Liver (tissue), 9 donors: ENCODE results near the gene PTPRD. TPM values are rescaled to one million over a fixed set of nuclear protein-coding genes. Genes with fewer than 3 reads are reported as not detected.
A peak's percentile ranks its signal among the peaks of the same experiment; 100 is the strongest.

Experiments
- DNase-seq: peaks from one replicate; pipeline ENCODE4 v3.0.0-alpha.2; 2017; ENCODE audit warnings: low spot score
- H3K27ac ChIP-seq, 2 donors: one replicate each; pipeline ENCODE4 v1.7.0; 2013; ENCODE audit warnings: inconsistent platforms in 2 of 2, low read length in 2 of 2, control low read depth in 1 of 2, low read depth in 1 of 2, mild to moderate bottlenecking in 1 of 2
- H3K27me3 ChIP-seq, 4 donors: one replicate each; pipeline versions ENCODE4 v1.6.1 to v1.7.0; 2013; ENCODE audit warnings: low read length in 3 of 4, inconsistent platforms in 1 of 4, mild to moderate bottlenecking in 1 of 4, moderate library complexity in 1 of 4; ENCODE audit not compliant: control insufficient read depth in 4 of 4, insufficient read depth in 4 of 4
- H3K36me3 ChIP-seq, 4 donors: one replicate each; pipeline versions ENCODE4 v1.6.1 to v1.7.0; 2013; ENCODE audit warnings: low read length in 3 of 4, mild to moderate bottlenecking in 3 of 4, low read depth in 1 of 4, moderate library complexity in 1 of 4; ENCODE audit not compliant: control insufficient read depth in 4 of 4, insufficient read depth in 3 of 4
- H3K4me1 ChIP-seq, 4 donors: one replicate each; pipeline versions ENCODE4 v1.6.1 to v1.7.0; 2013; ENCODE audit warnings: low read length in 3 of 4, mild to moderate bottlenecking in 3 of 4, moderate library complexity in 1 of 4; ENCODE audit not compliant: control insufficient read depth in 4 of 4, insufficient read depth in 4 of 4
- H3K4me3 ChIP-seq, 3 donors: one replicate each; pipeline versions ENCODE4 v1.6.1 to v1.7.0; 2013; ENCODE audit warnings: low read length in 3 of 3, control low read depth in 1 of 3, low read depth in 1 of 3, mild to moderate bottlenecking in 1 of 3
- H3K9ac ChIP-seq, 2 donors: one replicate each; pipeline ENCODE4 v1.7.0; 2013; ENCODE audit warnings: low read length in 2 of 2, mild to moderate bottlenecking in 2 of 2, moderate library complexity in 2 of 2, control low read depth in 1 of 2, low read depth in 1 of 2
- H3K9me3 ChIP-seq, 4 donors: one replicate each; pipeline versions ENCODE4 v1.6.1 to v1.7.0; 2013; ENCODE audit warnings: low read length in 3 of 4; ENCODE audit not compliant: control insufficient read depth in 4 of 4
- CTCF ChIP-seq: fragments of 150-350 bp; IDR thresholded peaks from 2 replicates; pipeline ENCODE4 v1.5.1; 2017; ENCODE audit warnings: improper control_type of control experiment, low read depth, low read length; ENCODE audit not compliant: missing input control
- EGR1 ChIP-seq, 2 donors: IDR thresholded peaks; 2 replicates each; pipeline ENCODE4 v1.6.1; 2016 to 2018; ENCODE audit warnings: antibody characterized with exemption in 2 of 2, low read depth in 2 of 2
- FOXA2 ChIP-seq: IDR thresholded peaks from 2 replicates; pipeline ENCODE4 v1.6.1; 2016; ENCODE audit warnings: antibody characterized with exemption
- NR2F2 ChIP-seq: IDR thresholded peaks from 2 replicates; pipeline ENCODE4 v1.6.1; 2016; ENCODE audit warnings: antibody characterized with exemption
- SP1 ChIP-seq: IDR thresholded peaks from 2 replicates; pipeline ENCODE4 v1.6.1; 2018; ENCODE audit warnings: antibody characterized with exemption, mild to moderate bottlenecking
- YY1 ChIP-seq: IDR thresholded peaks from 2 replicates; pipeline ENCODE4 v1.6.1; 2016; ENCODE audit warnings: antibody characterized with exemption, mild to moderate bottlenecking
- ZBTB33 ChIP-seq: IDR thresholded peaks from 2 replicates; pipeline ENCODE4 v1.6.1; 2016; ENCODE audit warnings: antibody characterized with exemption
- WGBS: extraction: QIAGEN DNeasy Blood & Tissue Kit; methylation state at CpG from one replicate; pipeline ENCODE4 v1.1.7; 2013; 5-methylcytosine and 5-hydroxymethylcytosine counted together
- polyA plus RNA-seq, 2 donors: library from polyadenylated mRNA; stranded (reverse) in 1 of 2; unstranded in 1 of 2; fragments of 200-250 nt in 1 of 2; fragments of >200 nt in 1 of 2; fragmentation: Nextera tagmentation in 1 of 2; extraction: Ambion mirVana in 1 of 2; gene quantifications; one replicate each; pipeline versions ENCODE4 v1.2.1 to v1.2.3, GENCODE V29; 2013 to 2015
- total RNA-seq, 2 donors: library from RNA; depleted of rRNA; stranded (reverse); fragments of >200 nt; gene quantifications; one replicate each; pipeline ENCODE4 v1.2.3, GENCODE V29; 2014
- TF ChIP-seq, protein P1 (sequence below): IDR thresholded peaks from 2 replicates; pipeline ENCODE4 v1.6.1; 2016; ENCODE audit warnings: antibody characterized with exemption, mild to moderate bottlenecking
- donor health status: healthy.
- donor health status: healthy.
- donor health status: healthy.
- donor health status: healthy.
- donor health status: healthy.

Gene PTPRD
- total and polyA plus RNA-seq, 4 donors = 0.78 to 34.2 (median 4.7) TPM

- Histone ChIP-seq H3K9ac (no peak overlapping the region), H3K9me3 (no peaks in the 10 kb centered on the region), H3K4me3 (no peak overlapping the region), H3K27ac (no peak overlapping the region), H3K36me3 (no peaks in the 10 kb centered on the region), H3K27me3 (no peaks in the 10 kb centered on the region), H3K4me1 (peaks cover 0 to 3% (median 0%) of the 10 kb centered on the region in 4 donors)
- TF ChIP-seq NR2F2 (no peak), ZBTB33 (no peak), EGR1 (IDR thresholded peaks at IDR 0.05; ENCODE audit: low read depth in 2 of 2) (no peak)
- 84% methylated on average over 1 of the region's 1 CpG for WGBS
- DNase-seq = no peak
Measured at GRCh38 chr9:8832386-8832785, 1780.4 kb downstream of the PTPRD start.

GRCh38 chr9:8831568-8831967 lies 1781.2 kb downstream of the PTPRD start:
- H3K36me3 ChIP-seq = no peaks in the 10 kb centered on the region
- H3K9ac ChIP-seq = peak overlapping the region in 1 of 2 donors; percentile 33
- H3K27ac ChIP-seq = no peak overlapping the region
- no peak for DNase-seq
- peaks cover 0 to 3% (median 0%) of the 10 kb centered on the region in 4 donors for H3K4me1 ChIP-seq
- H3K9me3 ChIP-seq = no peaks in the 10 kb centered on the region
- TF ChIP-seq FOXA2 = peak; percentile 23
- no peak for TF ChIP-seq CTCF
- 28% methylated on average over 2 of the region's 2 CpGs for WGBS
- no peak overlapping the region for H3K4me3 ChIP-seq
- H3K27me3 ChIP-seq = no peaks in the 10 kb centered on the region

GRCh38 chr9:8826281-8826680 lies 1786.5 kb downstream of the PTPRD start:
- no peak for DNase-seq
- Histone ChIP-seq H3K4me1 (peaks cover 0 to 20% (median 6%) of the 10 kb centered on the region in 4 donors), H3K27me3 (no peaks in the 10 kb centered on the region), H3K9me3 (no peaks in the 10 kb centered on the region), H3K27ac (no peak overlapping the region), H3K36me3 (no peaks in the 10 kb centered on the region), H3K4me3 (no peak overlapping the region), H3K9ac (no peak overlapping the region)
- TF ChIP-seq YY1 = no peak
- TF ChIP-seq, protein P1, sequence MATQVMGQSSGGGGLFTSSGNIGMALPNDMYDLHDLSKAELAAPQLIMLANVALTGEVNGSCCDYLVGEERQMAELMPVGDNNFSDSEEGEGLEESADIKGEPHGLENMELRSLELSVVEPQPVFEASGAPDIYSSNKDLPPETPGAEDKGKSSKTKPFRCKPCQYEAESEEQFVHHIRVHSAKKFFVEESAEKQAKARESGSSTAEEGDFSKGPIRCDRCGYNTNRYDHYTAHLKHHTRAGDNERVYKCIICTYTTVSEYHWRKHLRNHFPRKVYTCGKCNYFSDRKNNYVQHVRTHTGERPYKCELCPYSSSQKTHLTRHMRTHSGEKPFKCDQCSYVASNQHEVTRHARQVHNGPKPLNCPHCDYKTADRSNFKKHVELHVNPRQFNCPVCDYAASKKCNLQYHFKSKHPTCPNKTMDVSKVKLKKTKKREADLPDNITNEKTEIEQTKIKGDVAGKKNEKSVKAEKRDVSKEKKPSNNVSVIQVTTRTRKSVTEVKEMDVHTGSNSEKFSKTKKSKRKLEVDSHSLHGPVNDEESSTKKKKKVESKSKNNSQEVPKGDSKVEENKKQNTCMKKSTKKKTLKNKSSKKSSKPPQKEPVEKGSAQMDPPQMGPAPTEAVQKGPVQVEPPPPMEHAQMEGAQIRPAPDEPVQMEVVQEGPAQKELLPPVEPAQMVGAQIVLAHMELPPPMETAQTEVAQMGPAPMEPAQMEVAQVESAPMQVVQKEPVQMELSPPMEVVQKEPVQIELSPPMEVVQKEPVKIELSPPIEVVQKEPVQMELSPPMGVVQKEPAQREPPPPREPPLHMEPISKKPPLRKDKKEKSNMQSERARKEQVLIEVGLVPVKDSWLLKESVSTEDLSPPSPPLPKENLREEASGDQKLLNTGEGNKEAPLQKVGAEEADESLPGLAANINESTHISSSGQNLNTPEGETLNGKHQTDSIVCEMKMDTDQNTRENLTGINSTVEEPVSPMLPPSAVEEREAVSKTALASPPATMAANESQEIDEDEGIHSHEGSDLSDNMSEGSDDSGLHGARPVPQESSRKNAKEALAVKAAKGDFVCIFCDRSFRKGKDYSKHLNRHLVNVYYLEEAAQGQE = no peak
- TF ChIP-seq SP1 = no peak
- 91% methylated on average over 2 of the region's 2 CpGs for WGBS
